H1 (cell line): Measurements from ENCODE around the gene ACTN2. TPM values are rescaled to one million over a fixed set of nuclear protein-coding genes. Genes with fewer than 3 reads are reported as not detected.

Source experiments
- ATF2 ChIP-seq: IDR thresholded peaks from 2 replicates; pipeline ENCODE4 v1.6.1; 2012; ENCODE audit warnings: low read length, inconsistent platforms
- PHF8 ChIP-seq: fragments of 200-600 bp; sonication (generic); conservative IDR thresholded peaks from 2 replicates; pipeline ENCODE4 v1.7.1; 2012; ENCODE audit warnings: low read depth, mild to moderate bottlenecking, inconsistent platforms, low read length, moderate library complexity
- SP2 ChIP-seq: IDR thresholded peaks from 2 replicates; pipeline ENCODE4 v1.6.1; 2012; ENCODE audit warnings: mild to moderate bottlenecking, low read length, inconsistent platforms
- ZNF274 ChIP-seq: IDR thresholded peaks from 2 replicates; pipeline ENCODE4 v1.7.0; 2012; ENCODE audit warnings: low read length, borderline replicate concordance; ENCODE audit errors: extremely low read depth
- polyA plus RNA-seq, 7 experiments: library from polyadenylated mRNA; depleted of rRNA in 3 of 7; stranded (reverse) in 5 of 7; unstranded in 2 of 7; fragments of >200 nt in 5 of 7; fragments of 200-250 nt in 2 of 7; gene quantifications; 1 replicate in 5 of 7; 2 replicates in 1 of 7; 4 replicates in 1 of 7; pipeline versions ENCODE4 v1.2.1 to v1.2.3, GENCODE V29; 2011 to 2013; ENCODE audit warnings: missing spikeins in 2 of 7, mixed read lengths in 2 of 7
- total RNA-seq: library from RNA; stranded (reverse); fragmentation: NEBNext Ultra II Directional; extraction: Animal tissue kit (Norgen Biotek cat#: 25700); gene quantifications from 2 replicates; pipeline ENCODE4 v1.2.1, GENCODE V29; 2021

Gene ACTN2
- total and polyA plus RNA-seq, 2 of the 8 experiments (the other 6 are each of a cell fraction or from before 2014, with no cell fraction given): 1.9 to 4.1 TPM

- TF ChIP-seq ATF2 (no peak), ZNF274 (no peak), SP2 (no peak), PHF8 (no peak)
Observed at GRCh38 chr1:236802264-236802663, 116.0 kb downstream of the ACTN2 start (continued).
